Tongue (tissue), 2 donors: ENCODE results near the gene CDHR1. TPM values are rescaled to one million over a fixed set of nuclear protein-coding genes. Genes with fewer than 3 reads are reported as not detected.

ENCODE experiments used
- DNase-seq: peaks from one replicate; pipeline ENCODE4 v3.0.0-alpha.2; 2015
- total RNA-seq: library from RNA; depleted of rRNA; stranded (reverse); fragments of >200 nt; gene quantifications from one replicate; pipeline ENCODE4 v1.2.3, GENCODE V29; 2014

The CDHR1 gene
- total RNA-seq, 1 donor from 2014 or later, result 1.3 TPM

GRCh38 chr10:84264611-84265141 lies 70.3 kb downstream of the CDHR1 start:
- DNase-seq, result peak; percentile 82

DNA sequence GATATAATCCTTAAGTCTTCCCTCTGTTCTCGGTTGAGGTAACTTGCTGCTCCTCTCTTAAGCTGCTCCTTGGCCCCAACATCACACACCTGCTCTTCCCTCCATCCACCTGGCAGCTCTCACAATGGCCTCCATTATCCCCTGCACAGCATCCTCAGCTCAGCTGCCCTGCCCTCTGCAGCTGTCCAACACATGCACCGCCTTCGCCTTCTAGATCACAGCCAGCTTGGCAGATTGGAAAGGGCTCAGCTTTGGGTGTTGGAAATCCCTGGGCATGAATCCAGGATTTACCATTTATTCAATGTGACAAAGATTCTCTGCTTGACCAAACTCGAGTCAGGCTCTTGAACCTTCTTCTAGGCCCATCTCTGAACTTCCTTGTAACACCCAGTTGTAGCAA lies 71.1 kb downstream of the CDHR1 start:
- peak; percentile 87 for DNase-seq

DNA sequence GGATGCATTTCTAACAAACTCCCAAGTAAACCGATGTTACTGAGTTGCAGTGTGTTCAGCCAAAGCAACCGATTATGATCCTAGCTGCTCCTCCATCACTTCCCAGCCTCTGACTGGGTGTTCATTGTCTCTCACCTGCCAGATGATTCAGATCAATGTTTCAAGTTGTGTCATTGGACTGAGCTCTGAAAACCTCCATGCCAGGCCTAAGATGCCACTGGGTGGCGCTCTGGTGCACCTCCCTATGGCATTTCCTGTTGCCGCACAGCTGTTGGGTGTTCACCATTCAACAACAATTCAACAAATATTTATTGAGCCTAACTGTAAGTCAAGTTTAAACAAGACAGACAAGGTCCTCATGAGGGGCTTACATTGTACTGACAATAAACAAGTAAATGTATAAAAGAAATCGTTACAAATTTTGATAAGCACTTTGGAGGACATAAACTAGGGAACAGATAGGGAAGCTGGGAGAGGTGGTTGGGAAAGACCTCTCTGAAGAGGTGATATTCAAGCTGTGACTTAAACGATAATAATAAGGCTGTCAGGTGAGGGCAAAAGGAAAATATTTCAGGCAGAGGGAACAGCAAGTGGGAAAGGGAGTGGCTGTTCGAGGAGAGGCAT lies 73.3 kb downstream of the CDHR1 start:
- DNase-seq, result peak; percentile 23

DNA sequence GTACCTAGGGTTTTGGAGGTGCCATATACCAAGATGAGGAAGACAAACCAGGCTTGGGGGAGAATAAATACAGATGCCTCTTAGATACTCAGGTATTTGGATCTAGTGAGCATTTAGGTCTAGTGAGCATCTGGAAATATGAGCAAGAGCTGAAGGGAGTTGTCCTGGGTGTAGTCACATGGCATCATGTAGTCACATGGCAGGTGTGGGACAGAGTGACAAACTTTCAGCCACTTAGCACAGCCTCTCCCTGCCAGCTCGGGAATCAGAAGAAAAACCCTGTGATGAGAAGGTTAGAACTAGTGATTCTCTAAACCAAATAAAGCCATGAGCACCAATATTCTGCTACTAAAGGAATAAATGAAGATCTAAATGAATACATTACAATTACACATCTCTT lies 74.8 kb downstream of the CDHR1 start:
- DNase-seq, result no peak

Other genes with a start within 250 kb of the CDHR1 start
- gene GHITM, start 55.0 kb upstream of the CDHR1 start, total RNA-seq, result 204 TPM
- gene GPR15LG, start 20.7 kb upstream of the CDHR1 start, total RNA-seq, result not detected
- gene LRIT2, start 31.0 kb downstream of the CDHR1 start, total RNA-seq, result not detected
- not detected for gene LRIT1, start 47.0 kb downstream of the CDHR1 start, total RNA-seq
- gene RGR, start 50.5 kb downstream of the CDHR1 start, total RNA-seq, result 7.8 TPM
- gene CCSER2, start 134.1 kb downstream of the CDHR1 start, total RNA-seq, result 67.2 TPM